GM12878 (cell line): ENCODE measurements around the gene UBE2QL1. TPM values are rescaled to one million over a fixed set of nuclear protein-coding genes. Genes with fewer than 3 reads are reported as not detected.

Experiments used
- ATAC-seq: fragments of 200-7000 bp; cut with Tn5 transposase; 3 replicates; pipeline ENCODE4 v1.9.1; 2020; ENCODE audit warnings: mild to moderate bottlenecking, moderate library complexity
- BruUV-seq: library from RNA; stranded (reverse); fragments of 400-500 nt; replicated peaks from 2 replicates; lab custom pipeline; 2021; lab: Mats Ljungman, UMichigan
- CTCF ChIA-PET: fragments of 300-600 bp; sonication (Branson Sonifier 250); formaldehyde crosslinking; extraction: SDS; loops from one replicate; lab custom pipeline; 2021; ENCODE audit warnings: inconsistent platforms; lab: Yijun Ruan, JAX
- POLR2A ChIA-PET: fragments of 350-600 bp; formaldehyde crosslinking; extraction: SDS; loops from one replicate; lab custom pipeline; 2021; ENCODE audit warnings: inconsistent platforms; lab: Charles Lee
- RAD21 ChIA-PET: fragments of 300-600 bp; sonication (Branson Sonifier 250); formaldehyde crosslinking; loops from one replicate; lab custom pipeline; 2023; ENCODE audit warnings: antibody characterized with exemption; ENCODE audit not compliant: unreplicated experiment; lab: Charles Lee
- SMC1A ChIA-PET: fragments of 300-600 bp; sonication (Branson Sonifier 250); formaldehyde crosslinking; loops from one replicate; lab custom pipeline; 2023; ENCODE audit not compliant: unreplicated experiment, uncharacterized antibody; lab: Charles Lee
- DNase-seq: peaks from one replicate; pipeline ENCODE4 v3.0.0-alpha.2; 2011; ENCODE audit warnings: low read depth, low spot score
- FAIRE-seq: peaks from 3 replicates; lab custom pipeline; 2011; peaks lifted over from hg19 to GRCh38; lab: Jason Lieb, UNC
- H2AFZ ChIP-seq: 2 replicates; pipeline ENCODE4 v1.6.0; 2011; ENCODE audit warnings: low read depth, low read length, control low read depth; ENCODE audit not compliant: control insufficient read depth
- H3K27ac ChIP-seq: 2 replicates; pipeline ENCODE4 v1.5.1; 2011; ENCODE audit warnings: control low read depth; ENCODE audit not compliant: control insufficient read depth, insufficient read depth
- H3K27me3 ChIP-seq, 2 experiments: replicated peaks in 1 of 2; 2 replicates each; pipeline versions ENCODE4 v1.6.0 to v1.6.1; 2011; ENCODE audit warnings: low read length in 1 of 2; ENCODE audit not compliant: control insufficient read depth in 2 of 2, insufficient read depth in 2 of 2
- H3K36me3 ChIP-seq, 2 experiments: 2 replicates each; pipeline ENCODE4 v1.5.1; 2011; ENCODE audit warnings: low read length in 1 of 2; ENCODE audit not compliant: control insufficient read depth in 2 of 2, insufficient read depth in 2 of 2
- H3K4me1 ChIP-seq: 2 replicates; pipeline ENCODE4 v1.6.1; 2011; ENCODE audit warnings: mild to moderate bottlenecking, low read length, moderate library complexity, mixed read lengths; ENCODE audit not compliant: control insufficient read depth, insufficient read depth
- H3K4me2 ChIP-seq: 2 replicates; pipeline ENCODE4 v1.6.0; 2011; ENCODE audit warnings: control low read depth; ENCODE audit not compliant: control insufficient read depth, insufficient read depth
- H3K4me3 ChIP-seq: fragments of 200-600 bp; sonication (generic); 2 replicates; pipeline ENCODE4 v1.5.1; 2016
- H3K79me2 ChIP-seq: 2 replicates; pipeline ENCODE4 v1.6.0; 2011; ENCODE audit warnings: low read length; ENCODE audit not compliant: control insufficient read depth, insufficient read depth
- H3K9ac ChIP-seq: 2 replicates; pipeline ENCODE4 v1.8.0; 2011; ENCODE audit warnings: low read length, control low read depth, mixed read lengths; ENCODE audit not compliant: control insufficient read depth, insufficient read depth
- H3K9me3 ChIP-seq: replicated peaks from 3 replicates; pipeline ENCODE4 v1.5.1; 2011; ENCODE audit warnings: mild to moderate bottlenecking, low read length; ENCODE audit not compliant: control insufficient read depth, insufficient read depth
- H4K20me1 ChIP-seq: 2 replicates; pipeline ENCODE4 v1.6.0; 2011; ENCODE audit not compliant: control insufficient read depth, insufficient read depth
- BCL11A ChIP-seq: IDR thresholded peaks from 2 replicates; pipeline ENCODE4 v1.6.1; 2011; ENCODE audit warnings: low read depth, low read length
- E2F8 ChIP-seq: fragments of 450-650 bp; IDR thresholded peaks from 2 replicates; pipeline ENCODE4 v1.6.1; 2018; ENCODE audit warnings: mild to moderate bottlenecking, low read depth, moderate library complexity; ENCODE audit not compliant: partially characterized antibody
- HDAC2 ChIP-seq: fragments of 200-600 bp; sonication (generic); IDR thresholded peaks from 2 replicates; pipeline ENCODE4 v1.6.1; 2017
- ZBTB11 ChIP-seq: fragments of 450-650 bp; formaldehyde crosslinking; IDR thresholded peaks from 2 replicates; pipeline ENCODE4 v1.5.0; 2022; ENCODE audit warnings: mild to moderate bottlenecking, missing genetic modification characterization
- WGBS: methylation state at CpG from one replicate; pipeline ENCODE4 v1.1.6; 2016; ENCODE audit warnings: low lambda C conversion rate; ENCODE audit not compliant: insufficient replicate concordance, insufficient coverage; ENCODE audit errors: missing lambda C conversion rate; 5-methylcytosine and 5-hydroxymethylcytosine counted together
- in situ Hi-C: fragments of 300-500 bp; cut with MboI; formaldehyde crosslinking; loops from 9 replicates; pipeline ENCODE4 v1.14.3; 2018; ENCODE audit warnings: mixed read lengths
- intact Hi-C: fragments of 100-400 bp; cut with micrococcal nuclease; formaldehyde crosslinking; loops from one replicate; pipeline ENCODE4 v1.14.2; 2022; ENCODE audit not compliant: unreplicated experiment
- polyA plus RNA-seq, 11 experiments: library from polyadenylated mRNA; depleted of rRNA in 4 of 11; unstranded in 6 of 11; stranded (reverse) in 5 of 11; fragments of >200 nt; fragmentation: Nextera tagmentation in 4 of 11; fragmentation: Illumina TruSeq in 1 of 11; extraction: Ambion mirVana in 4 of 11; extraction: Trizol in 1 of 11; gene quantifications; 1 replicate in 1 of 11; 2 replicates in 10 of 11; pipeline versions ENCODE4 v1.2.1 to v1.2.3, GENCODE V29; 2011 to 2016; ENCODE audit warnings: inconsistent platforms in 2 of 11, missing spikeins in 2 of 11, low read depth in 1 of 11
- total RNA-seq, 4 experiments: library from RNA; depleted of rRNA in 3 of 4; stranded (reverse); fragments of >200 nt in 3 of 4; fragmentation: Illumina TruSeq in 1 of 4; extraction: Trizol in 1 of 4; gene quantifications; 2 replicates each; pipeline versions ENCODE4 v1.2.1 to v1.2.3, GENCODE V29; 2013 to 2021

Gene UBE2QL1
- total and polyA plus RNA-seq, 10 of the 15 experiments (the other 5 are each of a cell fraction or from before 2014, with no cell fraction given), result 0.03 to 0.62 (median 0.04) TPM; not detected in 6

DNA sequence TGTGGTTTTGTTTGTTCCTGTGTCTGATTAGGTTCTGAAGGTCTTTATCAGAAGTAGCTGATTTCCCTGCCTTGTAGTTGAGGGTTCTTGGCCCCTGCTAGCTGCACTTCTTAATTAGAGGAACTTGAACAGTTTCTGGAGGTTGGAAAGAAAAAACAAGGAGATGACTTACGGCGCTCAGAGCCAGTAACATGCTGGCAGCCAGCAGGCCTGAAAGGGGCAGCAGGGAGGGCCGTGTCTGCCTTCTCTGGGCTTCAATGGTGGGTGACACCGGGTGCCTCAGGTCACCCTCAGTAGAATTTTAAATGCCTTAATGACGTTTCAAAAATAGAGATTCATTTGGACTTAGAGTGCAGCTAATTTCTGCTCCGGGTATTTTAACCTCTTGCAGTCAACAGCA lies 15.8 kb downstream of the UBE2QL1 start:
- Histone ChIP-seq H2AFZ (no peak overlapping the region), H3K4me3 (no peak overlapping the region), H4K20me1 (no peaks in the 10 kb centered on the region), H3K9ac (no peak overlapping the region), H3K4me2 (no peak overlapping the region), H3K36me3 (no peaks in the 10 kb centered on the region), H3K4me1 (no peaks in the 10 kb centered on the region)
- DNase-seq (no peak), FAIRE-seq (no peak), ATAC-seq (no peak)
- BruUV-seq, result no TSS peak
- CTCF ChIA-PET, result interaction anchor here (0.6 kb wide), 1 partner anchor 169 kb away, joined by 4 read pairs; no protein-coding TSS in a partner anchor
- RAD21 ChIA-PET, result no interaction called here
- POLR2A ChIA-PET, result no interaction called here
- 69% methylated on average over 6 of the region's 6 CpGs for WGBS
- SMC1A ChIA-PET, result interaction anchor here (0.8 kb wide), 1 partner anchor 281 kb away, joined by 3 read pairs; no protein-coding TSS in a partner anchor
- in situ Hi-C loops, result no loop called here
- TF ChIP-seq HDAC2 (no peak), E2F8 (no peak), ZBTB11 (CRISPR knock-in tag) (no peak), BCL11A (no peak)
- TF ChIP-seq, all 136 proteins: peak for 0
- no peaks in the 10 kb centered on the region for H3K9me3 ChIP-seq
- H3K27ac ChIP-seq, result no peak overlapping the region
- intact Hi-C loops, result no loop called here
- H3K27me3 ChIP-seq, result no peaks in the 10 kb centered on the region; a peak in 1 of 4 replicates
- no peaks in the 10 kb centered on the region for H3K79me2 ChIP-seq
